Stimulated activated CD4-positive, alpha-beta T cell treated with anti-CD3 and anti-CD28 coated beads, Interleukin-2, amount 100 ng/mL, for 4 hours (primary cell): ENCODE data around the gene ACSM2A.
"Not testable (repeated sequence)": the region's sequence is repeated elsewhere in the genome, so short reads cannot be mapped to it uniquely, and the experiment has no call there.

Source experiments
- DNase-seq: peaks from one replicate; pipeline ENCODE4 v3.0.0-alpha.2; 2020; ENCODE audit warnings: low read depth

ACSM2A gene

GRCh38 chr16:20451364-20451763, at the start of gene ACSM2A:
ACSM2A (plus strand) TSS chr16:20451521; CDS start chr16:20460115, 8,594 bp downstream.
- not testable (repeated sequence) for DNase-seq

DNA sequence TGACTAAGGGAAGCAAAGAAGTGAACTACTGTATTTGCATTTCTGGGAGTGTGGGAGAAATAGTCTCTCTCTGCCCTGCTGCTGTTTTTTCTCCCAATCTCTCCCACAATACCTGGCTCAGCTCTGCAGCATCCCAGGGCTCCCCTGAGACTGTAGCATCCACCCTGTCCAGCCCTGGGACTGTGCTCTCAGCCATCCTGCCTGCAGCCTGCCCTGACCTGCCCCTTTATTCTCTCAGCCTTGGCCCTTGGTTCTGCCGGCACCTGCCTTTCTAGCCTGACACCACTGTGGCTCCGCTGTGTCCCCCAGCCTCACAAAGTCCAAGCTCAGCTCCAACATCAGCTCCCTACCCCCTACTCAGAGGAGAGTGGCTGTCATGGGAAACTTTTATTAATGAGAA, 48.7 kb upstream of the ACSM2A start:
- no peak for DNase-seq

DNA sequence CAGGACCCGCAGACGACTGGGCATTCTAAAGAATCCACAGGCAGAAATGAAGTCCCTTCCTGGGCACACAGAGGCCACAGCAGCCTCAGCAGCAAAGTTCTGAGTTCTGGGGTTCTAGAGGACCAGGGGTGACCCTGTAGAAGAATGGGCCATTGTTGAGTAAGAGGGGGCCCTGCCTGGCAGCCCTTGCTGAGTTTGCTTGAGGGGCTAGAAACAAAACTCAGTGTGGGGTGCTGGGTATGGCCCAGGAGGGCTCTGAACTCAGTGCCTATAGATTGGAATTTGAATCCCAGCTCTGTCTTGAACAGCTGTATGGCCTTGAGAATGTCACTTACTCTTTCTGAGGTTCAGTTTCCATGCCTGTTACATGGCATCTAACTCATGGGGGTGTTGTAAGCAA, 46.7 kb upstream of the ACSM2A start, which contains the start of gene PDILT:
Gene PDILT, minus strand, starts transcription at position 101 of the 400 bp plus-strand sequence. CDS start 5,437 bp downstream, outside the sequence.
- no peak for DNase-seq

GRCh38 chr16:20409398-20410120, 41.8 kb upstream of the ACSM2A start, which contains the start of gene ACSM5:
ACSM5 (plus strand) TSS chr16:20409534; CDS start chr16:20411485, 1,951 bp downstream.
- DNase-seq, result no peak

DNA sequence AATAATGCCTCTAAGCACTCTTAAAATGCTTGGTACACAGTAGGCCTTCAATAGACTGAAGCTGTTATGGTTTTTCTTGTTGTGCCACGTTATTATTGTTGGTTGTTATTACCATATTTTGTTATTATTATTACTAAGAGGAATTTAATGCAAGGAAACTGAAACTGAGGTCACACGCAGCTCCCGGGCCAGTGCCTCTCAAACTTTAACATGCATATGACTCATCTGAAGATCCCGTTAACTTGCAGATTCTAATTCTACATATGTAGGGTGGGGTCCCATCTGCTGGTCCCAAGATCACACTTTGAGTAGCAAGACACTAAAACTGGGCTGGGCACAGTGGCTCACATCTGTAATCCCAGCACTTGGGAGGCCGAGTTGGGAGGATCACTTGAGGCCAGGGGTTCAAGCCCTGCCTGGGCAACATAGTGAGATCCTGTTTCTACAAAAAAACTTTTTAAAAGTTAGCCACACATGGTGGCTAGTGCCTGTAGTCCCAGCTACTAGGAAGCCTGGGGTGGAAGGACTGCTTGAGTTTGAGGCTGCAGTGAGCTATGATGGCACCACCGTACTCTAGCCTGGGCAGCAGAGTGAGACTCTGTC, 41.1 kb upstream of the ACSM2A start:
- DNase-seq, result no peak

- no peak for DNase-seq
Observed at GRCh38 chr16:20411055-20411454, 40.3 kb upstream of the ACSM2A start.

GRCh38 chr16:20415541-20415940, 35.8 kb upstream of the ACSM2A start:
- no peak for DNase-seq

DNA sequence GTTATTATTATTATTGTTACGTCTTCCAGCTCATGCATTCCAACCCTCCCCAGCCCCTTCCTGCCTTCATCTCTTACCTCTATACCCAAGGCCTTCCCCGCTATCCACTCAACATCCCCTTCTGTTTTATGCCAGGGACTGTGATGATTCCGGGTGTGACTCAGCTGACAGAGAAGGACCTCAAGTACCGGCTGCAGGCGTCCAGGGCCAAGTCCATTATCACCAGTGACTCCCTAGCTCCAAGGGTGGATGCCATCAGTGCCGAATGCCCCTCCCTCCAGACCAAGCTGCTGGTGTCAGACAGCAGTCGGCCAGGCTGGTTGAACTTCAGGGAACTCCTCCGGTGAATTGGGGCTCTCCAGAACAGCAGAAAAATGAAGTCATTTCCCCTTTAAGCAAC, 32.2 kb upstream of the ACSM2A start:
- DNase-seq, result not testable (repeated sequence)

DNA sequence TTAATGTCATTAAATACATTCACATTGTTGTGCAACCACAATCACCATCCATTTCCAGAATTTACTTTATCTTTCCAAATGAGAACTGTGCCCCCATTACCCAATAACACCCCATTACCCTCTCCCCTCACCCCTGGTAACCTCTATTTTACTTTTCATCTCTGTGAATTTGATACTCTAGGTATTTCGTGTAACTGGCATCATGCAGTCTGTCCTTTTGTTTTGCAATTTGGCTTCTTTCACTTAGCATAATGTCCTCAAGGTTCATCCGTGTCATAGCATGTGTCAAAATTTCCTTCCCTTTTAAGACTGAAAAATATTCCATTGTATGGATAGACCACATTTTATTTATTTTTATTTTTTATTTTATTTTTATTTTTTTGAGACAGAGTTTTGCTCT, 29.6 kb upstream of the ACSM2A start:
- not testable (repeated sequence) for DNase-seq

GRCh38 chr16:20423772-20424128, 27.6 kb upstream of the ACSM2A start:
- DNase-seq, result not testable (repeated sequence)

DNA sequence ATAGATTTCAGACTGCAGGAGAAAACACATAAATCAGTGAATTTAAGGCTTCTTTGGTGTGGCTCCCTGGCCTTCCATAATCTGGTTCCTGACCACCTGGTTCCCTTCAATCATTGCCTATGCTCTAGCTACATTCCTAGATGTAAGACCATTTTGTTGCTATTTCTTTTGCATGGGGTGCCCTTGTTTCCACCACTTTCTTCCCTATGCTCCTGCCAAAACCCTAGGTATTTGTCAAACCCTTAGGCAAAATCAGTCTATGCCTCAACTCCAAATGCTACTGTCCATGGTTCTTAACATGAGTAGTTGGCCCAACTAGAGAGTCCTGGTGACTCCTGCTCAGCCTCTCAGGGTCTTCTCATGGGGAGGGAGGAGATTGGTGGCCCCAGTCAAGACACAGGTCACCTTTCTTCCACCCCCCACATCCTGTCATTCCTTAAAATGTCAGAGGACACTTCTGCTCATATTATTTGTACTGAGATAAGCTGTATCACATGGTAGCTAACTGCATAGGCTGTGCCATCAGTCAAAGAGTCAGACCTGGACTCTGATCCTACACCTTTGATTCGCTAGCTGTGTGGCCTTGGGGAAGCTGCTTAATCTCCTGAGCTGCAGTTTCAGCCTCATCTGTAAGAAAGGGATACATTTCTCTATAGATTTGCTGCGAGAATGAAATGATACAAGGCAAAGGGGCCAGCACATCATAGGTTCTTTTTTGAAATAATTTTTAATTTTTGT, 27.0 kb upstream of the ACSM2A start:
- DNase-seq, result no peak

DNA sequence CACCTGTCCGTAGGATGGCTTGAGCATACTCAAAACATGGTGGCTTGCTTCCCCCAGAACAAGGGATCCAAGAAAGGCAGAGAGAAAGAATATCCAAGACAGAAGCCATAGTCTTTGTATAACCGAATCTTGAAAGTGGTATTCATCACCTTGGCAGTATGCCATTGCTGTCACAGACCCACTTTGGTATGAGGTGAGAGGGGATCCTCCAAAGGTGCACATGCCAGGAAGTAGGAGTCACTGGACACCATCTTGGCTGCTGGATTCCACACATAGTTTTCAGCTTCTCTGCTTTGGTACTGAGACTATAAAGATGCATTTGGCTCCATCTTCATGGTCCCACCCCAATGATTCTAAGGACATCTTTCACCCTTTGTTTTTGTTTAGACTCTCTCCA, 23.9 kb upstream of the ACSM2A start:
- not testable (repeated sequence) for DNase-seq

- not testable (repeated sequence) for DNase-seq
Observed at GRCh38 chr16:20429499-20429898, 21.8 kb upstream of the ACSM2A start.

DNA sequence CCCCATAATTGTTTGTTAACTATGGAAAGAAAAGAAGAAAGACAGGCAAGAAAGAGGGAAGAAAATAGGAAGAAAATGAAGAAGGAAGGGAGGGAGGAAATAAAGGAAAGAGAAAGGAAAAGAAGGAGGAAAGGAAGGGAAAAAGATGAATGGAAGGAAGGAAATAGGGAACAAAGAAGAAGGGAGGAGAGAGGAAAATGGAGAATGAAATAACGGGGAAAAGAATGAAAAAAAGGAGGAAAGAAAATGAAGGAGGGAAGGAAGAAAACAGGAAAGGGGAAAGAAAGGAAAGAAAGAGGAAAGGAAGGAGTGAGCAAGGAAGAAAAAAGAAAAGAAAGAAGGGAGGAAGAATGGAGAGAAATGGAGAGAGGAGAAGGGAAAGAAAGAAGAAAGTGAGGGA, 20.8 kb upstream of the ACSM2A start:
- DNase-seq, result not testable (repeated sequence)

GRCh38 chr16:20430948-20431347, 20.4 kb upstream of the ACSM2A start:
- no peak for DNase-seq

GRCh38 chr16:20438950-20439349, 12.4 kb upstream of the ACSM2A start:
- not testable (repeated sequence) for DNase-seq

DNA sequence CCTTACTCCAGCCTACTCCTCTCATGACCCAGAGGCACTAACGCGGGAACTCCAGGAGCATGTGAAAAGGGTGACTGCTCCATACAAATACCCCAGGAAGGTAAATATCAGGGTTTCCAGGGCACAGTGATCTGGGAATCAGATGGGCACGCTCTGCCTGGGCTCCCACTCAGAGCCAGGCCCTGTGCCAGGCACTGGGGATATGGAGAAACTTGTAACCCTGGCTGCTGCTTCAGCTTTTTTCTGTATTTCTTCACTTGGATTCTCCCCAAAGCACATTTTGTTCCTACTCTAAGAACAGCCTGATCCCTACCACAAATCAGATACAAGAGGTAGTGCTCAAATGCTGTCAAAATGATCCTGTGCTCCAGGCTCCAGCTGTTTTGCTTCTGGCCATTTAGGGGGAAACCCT, 11.5 kb upstream of the ACSM2A start:
- DNase-seq, result not testable (repeated sequence)

GRCh38 chr16:20440731-20441130, 10.6 kb upstream of the ACSM2A start:
- not testable (repeated sequence) for DNase-seq

GRCh38 chr16:20441191-20441590, 10.1 kb upstream of the ACSM2A start:
- DNase-seq, result no peak

DNA sequence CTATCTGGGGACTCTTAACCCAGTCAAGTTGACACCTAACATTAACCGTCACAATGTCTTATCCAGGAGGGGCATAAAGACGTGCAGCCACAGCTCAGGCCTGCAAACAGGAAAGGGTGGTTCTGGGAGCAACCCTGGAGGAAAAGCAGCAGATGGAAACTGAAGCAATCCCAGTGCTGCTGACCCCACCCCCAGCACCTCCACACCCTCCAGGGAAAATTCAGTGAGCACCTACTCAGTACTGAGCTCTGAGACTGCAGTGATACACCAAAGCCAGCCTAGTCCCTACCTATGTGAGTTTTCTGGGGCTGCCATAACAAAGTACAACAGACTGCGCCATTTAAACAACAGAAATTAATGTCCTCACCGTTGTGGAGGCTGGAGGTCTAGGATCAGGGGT, 9.5 kb upstream of the ACSM2A start:
- not testable (repeated sequence) for DNase-seq

- DNase-seq, result not testable (repeated sequence)
Observed at GRCh38 chr16:20446652-20447393, 4.5 kb upstream of the ACSM2A start.

- DNase-seq, result not testable (repeated sequence)
Observed at GRCh38 chr16:20453633-20454032, 2.3 kb downstream of the ACSM2A start.
